C1 segment of cervical spinal cord (tissue), 14 donors: Measurements from ENCODE around the gene PPM1G.

Experiments
- DNase-seq, 14 donors: peaks; one replicate each; lab custom pipeline; 2025; lab: John Stamatoyannopoulos, UW

Gene PPM1G

GRCh38 chr2:27335311-27335710, 74.1 kb downstream of the PPM1G start:
- no peak for DNase-seq
